Nephron (organoid): Measurements from ENCODE around the gene HLA-DPB1.
"Not testable (repeated sequence)": the region's sequence is repeated elsewhere in the genome, so short reads cannot be mapped to it uniquely, and the experiment has no call there.

Experiments used
- H3K27ac Mint-ChIP-seq, 3 experiments: 2 replicates each; pipeline ENCODE4 v1.8.0; 2020; ENCODE audit warnings: mixed read lengths in 3 of 3, mild to moderate bottlenecking in 2 of 3, moderate library complexity in 1 of 3
- H3K27me3 Mint-ChIP-seq: 2 replicates; pipeline ENCODE4 v1.8.0; 2021; ENCODE audit warnings: low read depth, mild to moderate bottlenecking, moderate library complexity, mixed read lengths
- H3K36me3 Mint-ChIP-seq: 2 replicates; pipeline ENCODE4 v1.8.0; 2020; ENCODE audit warnings: low read depth, mixed read lengths
- H3K4me1 Mint-ChIP-seq: 2 replicates; pipeline ENCODE4 v1.8.0; 2020; ENCODE audit warnings: mixed read lengths
- H3K4me3 Mint-ChIP-seq, 3 experiments: 2 replicates each; pipeline ENCODE4 v1.8.0; 2020; ENCODE audit warnings: mild to moderate bottlenecking in 3 of 3, mixed read lengths in 3 of 3, moderate library complexity in 2 of 3
- H3K9me3 Mint-ChIP-seq: 2 replicates; pipeline ENCODE4 v1.8.0; 2020; ENCODE audit warnings: mixed read lengths
- CTCF ChIP-seq, 3 experiments: fragments of 200-600 bp; sonication (generic); IDR thresholded peaks; one replicate each; pipeline ENCODE4 v1.5.0; 2021; ENCODE audit warnings: antibody characterized with exemption in 3 of 3; ENCODE audit not compliant: unreplicated experiment in 3 of 3

Gene HLA-DPB1

GRCh38 chr6:33053230-33053629 is 22.6 kb upstream of the HLA-DPB1 start:
- no peak for TF ChIP-seq CTCF (IDR thresholded peaks at IDR 0.05; ENCODE audit: unreplicated experiment in 3 of 3)
- Mint-ChIP-seq H3K4me3 (no peak overlapping the region), H3K27me3 (peaks cover 9% of the 10 kb centered on the region), H3K27ac (no peak overlapping the region), H3K4me1 (no peaks in the 10 kb centered on the region), H3K9me3 (peaks cover 15% of the 10 kb centered on the region), H3K36me3 (no peaks in the 10 kb centered on the region)

DNA sequence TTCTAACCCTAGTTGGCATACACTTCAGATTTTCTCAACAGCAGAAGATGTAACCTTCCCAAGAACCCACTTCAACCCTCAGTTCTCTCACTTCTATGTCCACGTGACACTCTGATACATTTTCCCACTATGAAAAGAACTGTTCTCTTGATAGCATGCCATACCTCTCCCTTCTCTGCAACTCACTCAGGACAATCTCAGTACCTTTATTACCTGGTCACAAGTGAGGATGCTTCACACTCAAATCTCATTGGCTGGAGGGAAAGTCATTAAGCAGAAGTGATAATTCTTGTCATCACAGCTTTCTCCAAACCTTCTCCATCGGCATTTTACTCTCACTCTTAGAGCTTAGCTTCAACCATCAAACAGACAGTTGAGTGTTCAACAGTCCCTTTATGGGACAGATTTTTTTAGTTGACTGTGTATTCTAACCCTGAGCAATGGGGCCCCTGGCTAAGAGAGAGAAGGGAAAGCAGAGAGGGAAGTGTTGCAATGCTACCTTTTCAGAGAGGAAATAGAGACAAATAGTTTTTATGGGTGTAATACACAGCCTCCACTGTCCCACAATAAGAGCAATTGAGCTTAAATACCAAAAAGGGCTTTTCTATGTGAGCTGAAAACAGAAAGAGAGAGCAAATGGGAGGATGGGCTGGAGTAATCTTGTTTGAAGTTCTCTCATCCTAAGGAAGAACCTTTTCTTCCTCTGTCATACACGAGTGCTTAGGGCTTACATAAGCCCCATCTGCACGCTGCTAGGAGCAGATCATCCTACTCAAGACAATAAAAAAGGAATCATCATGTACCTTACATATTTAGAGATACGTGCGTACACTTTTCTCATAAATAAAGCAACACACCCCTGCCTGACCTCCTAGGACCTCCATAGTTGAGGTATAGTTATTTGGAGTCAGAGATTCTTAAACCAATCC is 18.3 kb upstream of the HLA-DPB1 start:
- Mint-ChIP-seq H3K36me3 (no peaks in the 10 kb centered on the region), H3K27me3 (peaks cover 10% of the 10 kb centered on the region), H3K4me3 (no peak overlapping the region), H3K9me3 (peaks cover 12% of the 10 kb centered on the region), H3K4me1 (no peaks in the 10 kb centered on the region), H3K27ac (no peak overlapping the region)
- TF ChIP-seq CTCF (IDR thresholded peaks at IDR 0.05; ENCODE audit: unreplicated experiment in 3 of 3): no peak

DNA sequence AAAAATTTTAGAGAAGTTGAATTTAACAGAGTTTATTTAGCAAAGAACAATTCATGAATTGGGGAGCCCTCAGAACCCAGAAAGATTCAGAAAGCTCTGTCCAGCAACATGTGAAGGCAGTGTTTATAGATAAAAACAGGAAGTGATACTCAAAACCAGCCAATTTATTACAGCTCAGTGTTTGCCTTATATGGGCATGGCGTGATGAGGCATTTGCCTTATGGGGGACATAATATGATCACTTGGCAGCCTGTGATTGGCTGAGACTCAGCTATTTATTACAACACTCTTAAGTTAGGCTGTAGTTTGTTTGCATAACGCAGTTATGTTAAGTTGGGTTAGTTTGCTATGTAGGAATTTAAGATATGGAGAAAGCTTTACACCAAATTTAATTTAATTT is 13.8 kb upstream of the HLA-DPB1 start:
- no peak overlapping the region for H3K27ac Mint-ChIP-seq
- H3K9me3 Mint-ChIP-seq: peaks cover 10% of the 10 kb centered on the region
- no peak overlapping the region for H3K4me3 Mint-ChIP-seq
- H3K36me3 Mint-ChIP-seq: no peaks in the 10 kb centered on the region
- H3K27me3 Mint-ChIP-seq: peaks cover 13% of the 10 kb centered on the region
- H3K4me1 Mint-ChIP-seq: no peaks in the 10 kb centered on the region
- no peak for TF ChIP-seq CTCF (IDR thresholded peaks at IDR 0.05; ENCODE audit: unreplicated experiment in 3 of 3)

- Mint-ChIP-seq H3K9me3 (peaks cover 10% of the 10 kb centered on the region), H3K27me3 (peaks cover 10% of the 10 kb centered on the region)
- H3K4me3 Mint-ChIP-seq, H3K27ac Mint-ChIP-seq, H3K4me1 Mint-ChIP-seq, H3K36me3 Mint-ChIP-seq: not testable (repeated sequence)
Observed at GRCh38 chr6:33063435-33063834, 12.4 kb upstream of the HLA-DPB1 start.

DNA sequence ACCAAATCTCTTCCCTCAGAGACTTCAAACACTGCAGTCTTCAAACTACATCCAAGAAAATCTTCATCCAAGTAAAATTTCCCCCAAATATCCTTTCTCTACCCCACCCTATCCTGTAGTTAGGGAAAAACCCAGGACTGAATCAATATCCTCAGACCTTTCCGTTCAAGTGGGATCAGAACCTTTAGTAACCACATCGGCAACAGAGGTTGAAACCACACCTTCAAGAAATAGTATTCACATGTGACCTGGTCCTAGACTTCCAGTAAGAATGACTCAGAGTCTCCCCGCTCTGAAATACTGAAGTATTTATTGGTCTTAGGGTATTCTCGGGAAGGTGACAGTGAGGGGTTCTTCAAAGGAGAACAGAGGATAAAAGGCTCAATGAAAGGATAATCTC is 11.1 kb upstream of the HLA-DPB1 start:
- Mint-ChIP-seq H3K9me3 (peaks cover 10% of the 10 kb centered on the region), H3K27me3 (peaks cover 8% of the 10 kb centered on the region), H3K36me3 (no peaks in the 10 kb centered on the region), H3K27ac (no peak overlapping the region), H3K4me3 (no peak overlapping the region), H3K4me1 (no peaks in the 10 kb centered on the region)
- TF ChIP-seq CTCF (IDR thresholded peaks at IDR 0.05; ENCODE audit: unreplicated experiment in 3 of 3): no peak

GRCh38 chr6:33065312-33065711 is 10.5 kb upstream of the HLA-DPB1 start:
- H3K4me1 Mint-ChIP-seq: no peaks in the 10 kb centered on the region
- no peaks in the 10 kb centered on the region for H3K36me3 Mint-ChIP-seq
- peaks cover 8% of the 10 kb centered on the region for H3K27me3 Mint-ChIP-seq
- H3K4me3 Mint-ChIP-seq: no peak overlapping the region
- TF ChIP-seq CTCF (IDR thresholded peaks at IDR 0.05; ENCODE audit: unreplicated experiment in 3 of 3): no peak
- peaks cover 10% of the 10 kb centered on the region for H3K9me3 Mint-ChIP-seq
- no peak overlapping the region for H3K27ac Mint-ChIP-seq
